ENCODE results near the gene MTR.

MTR gene

GRCh38 chr1:236810018-236810417 lies 14.9 kb downstream of the MTR start:
- Histone ChIP-seq H3K36me3 (ENCODE audit: insufficient read depth, insufficient read length, low read length) (peaks cover 63% of the 10 kb centered on the region), H3K4me3 (ENCODE audit: insufficient read length, low read depth) (no peak overlapping the region), H3K4me1 (ENCODE audit: insufficient read depth, insufficient read length) (no peaks in the 10 kb centered on the region), H3K27me3 (ENCODE audit: insufficient read depth, insufficient read length) (no peaks in the 10 kb centered on the region), H3K9ac (ENCODE audit: insufficient read length, low read depth) (no peak overlapping the region), H3K9me3 (ENCODE audit: insufficient read depth, low read length) (no peaks in the 10 kb centered on the region)
- TF ChIP-seq ZNF274 (IDR thresholded peaks at IDR 0.05; ENCODE audit: low read depth, low read length) (no peak), YY1 (IDR thresholded peaks at IDR 0.05; ENCODE audit: insufficient read depth, insufficient read length) (no peak), SUZ12 (IDR thresholded peaks at IDR 0.05; ENCODE audit: extremely low read depth, insufficient read depth, insufficient read length) (no peak)
- no peak for DNase-seq (ENCODE audit: low read depth, low spot score)

- Histone ChIP-seq H3K4me1 (ENCODE audit: insufficient read depth, insufficient read length) (no peaks in the 10 kb centered on the region), H3K4me3 (ENCODE audit: insufficient read length, low read depth) (no peak overlapping the region), H3K27me3 (ENCODE audit: insufficient read depth, insufficient read length) (no peaks in the 10 kb centered on the region), H3K9ac (ENCODE audit: insufficient read length, low read depth) (no peak overlapping the region), H3K9me3 (ENCODE audit: insufficient read depth, low read length) (no peaks in the 10 kb centered on the region), H3K36me3 (ENCODE audit: insufficient read depth, insufficient read length, low read length) (peaks cover 74% of the 10 kb centered on the region)
- no peak for DNase-seq (ENCODE audit: low read depth, low spot score)
- TF ChIP-seq YY1 (IDR thresholded peaks at IDR 0.05; ENCODE audit: insufficient read depth, insufficient read length): no peak
- no peak for TF ChIP-seq ZNF274 (IDR thresholded peaks at IDR 0.05; ENCODE audit: low read depth, low read length)
- TF ChIP-seq SUZ12 (IDR thresholded peaks at IDR 0.05; ENCODE audit: extremely low read depth, insufficient read depth, insufficient read length): no peak
These were observed 17.4 kb downstream of the MTR start for GRCh38 chr1:236812334-236813030.

- DNase-seq (ENCODE audit: low read depth, low spot score): no peak
- Histone ChIP-seq H3K9ac (ENCODE audit: insufficient read length, low read depth) (no peak overlapping the region), H3K9me3 (ENCODE audit: insufficient read depth, low read length) (no peaks in the 10 kb centered on the region), H3K4me3 (ENCODE audit: insufficient read length, low read depth) (no peak overlapping the region), H3K4me1 (ENCODE audit: insufficient read depth, insufficient read length) (no peaks in the 10 kb centered on the region), H3K27me3 (ENCODE audit: insufficient read depth, insufficient read length) (no peaks in the 10 kb centered on the region), H3K36me3 (ENCODE audit: insufficient read depth, insufficient read length, low read length) (peaks cover 77% of the 10 kb centered on the region)
- TF ChIP-seq ZNF274 (IDR thresholded peaks at IDR 0.05; ENCODE audit: low read depth, low read length) (no peak), SUZ12 (IDR thresholded peaks at IDR 0.05; ENCODE audit: extremely low read depth, insufficient read depth, insufficient read length) (no peak), YY1 (IDR thresholded peaks at IDR 0.05; ENCODE audit: insufficient read depth, insufficient read length) (no peak)
These were observed 20.8 kb downstream of the MTR start for GRCh38 chr1:236815941-236816340.

- Histone ChIP-seq H3K4me3 (ENCODE audit: insufficient read length, low read depth) (no peak overlapping the region), H3K4me1 (ENCODE audit: insufficient read depth, insufficient read length) (no peaks in the 10 kb centered on the region), H3K36me3 (ENCODE audit: insufficient read depth, insufficient read length, low read length) (peaks cover 65% of the 10 kb centered on the region), H3K9me3 (ENCODE audit: insufficient read depth, low read length) (no peaks in the 10 kb centered on the region), H3K9ac (ENCODE audit: insufficient read length, low read depth) (no peak overlapping the region), H3K27me3 (ENCODE audit: insufficient read depth, insufficient read length) (no peaks in the 10 kb centered on the region)
- DNase-seq (ENCODE audit: low read depth, low spot score): no peak
- TF ChIP-seq ZNF274 (IDR thresholded peaks at IDR 0.05; ENCODE audit: low read depth, low read length) (no peak), YY1 (IDR thresholded peaks at IDR 0.05; ENCODE audit: insufficient read depth, insufficient read length) (no peak), SUZ12 (IDR thresholded peaks at IDR 0.05; ENCODE audit: extremely low read depth, insufficient read depth, insufficient read length) (no peak)
These were observed 24.8 kb downstream of the MTR start for GRCh38 chr1:236819856-236820255.

GRCh38 chr1:236821091-236821627 lies 26.1 kb downstream of the MTR start:
- Histone ChIP-seq H3K9me3 (ENCODE audit: insufficient read depth, low read length) (no peaks in the 10 kb centered on the region), H3K4me1 (ENCODE audit: insufficient read depth, insufficient read length) (no peaks in the 10 kb centered on the region), H3K27me3 (ENCODE audit: insufficient read depth, insufficient read length) (no peaks in the 10 kb centered on the region), H3K9ac (ENCODE audit: insufficient read length, low read depth) (no peak overlapping the region), H3K36me3 (ENCODE audit: insufficient read depth, insufficient read length, low read length) (peaks cover 58% of the 10 kb centered on the region), H3K4me3 (ENCODE audit: insufficient read length, low read depth) (no peak overlapping the region)
- TF ChIP-seq YY1 (IDR thresholded peaks at IDR 0.05; ENCODE audit: insufficient read depth, insufficient read length): no peak
- DNase-seq (ENCODE audit: low read depth, low spot score): no peak

- H3K27me3 ChIP-seq (ENCODE audit: insufficient read depth, insufficient read length): no peaks in the 10 kb centered on the region
- TF ChIP-seq SUZ12 (IDR thresholded peaks at IDR 0.05; ENCODE audit: extremely low read depth, insufficient read depth, insufficient read length): no peak
- no peak for TF ChIP-seq YY1 (IDR thresholded peaks at IDR 0.05; ENCODE audit: insufficient read depth, insufficient read length)
- no peak for TF ChIP-seq ZNF274 (IDR thresholded peaks at IDR 0.05; ENCODE audit: low read depth, low read length)
- H3K9me3 ChIP-seq (ENCODE audit: insufficient read depth, low read length): no peaks in the 10 kb centered on the region
- no peak for DNase-seq (ENCODE audit: low read depth, low spot score)
- H3K4me3 ChIP-seq (ENCODE audit: insufficient read length, low read depth): no peak overlapping the region
- H3K4me1 ChIP-seq (ENCODE audit: insufficient read depth, insufficient read length): no peaks in the 10 kb centered on the region
- peaks cover 50% of the 10 kb centered on the region for H3K36me3 ChIP-seq (ENCODE audit: insufficient read depth, insufficient read length, low read length)
- H3K9ac ChIP-seq (ENCODE audit: insufficient read length, low read depth): no peak overlapping the region
These were observed 28.5 kb downstream of the MTR start for GRCh38 chr1:236823559-236823958.

GRCh38 chr1:236829085-236829484 lies 34.0 kb downstream of the MTR start:
- H3K9me3 ChIP-seq (ENCODE audit: insufficient read depth, low read length): no peaks in the 10 kb centered on the region
- no peak overlapping the region for H3K4me3 ChIP-seq (ENCODE audit: insufficient read length, low read depth)
- no peak overlapping the region for H3K9ac ChIP-seq (ENCODE audit: insufficient read length, low read depth)
- TF ChIP-seq SUZ12 (IDR thresholded peaks at IDR 0.05; ENCODE audit: extremely low read depth, insufficient read depth, insufficient read length) (no peak), ZNF274 (IDR thresholded peaks at IDR 0.05; ENCODE audit: low read depth, low read length) (no peak), YY1 (IDR thresholded peaks at IDR 0.05; ENCODE audit: insufficient read depth, insufficient read length) (no peak)
- no peaks in the 10 kb centered on the region for H3K4me1 ChIP-seq (ENCODE audit: insufficient read depth, insufficient read length)
- no peaks in the 10 kb centered on the region for H3K27me3 ChIP-seq (ENCODE audit: insufficient read depth, insufficient read length)
- peaks cover 63% of the 10 kb centered on the region for H3K36me3 ChIP-seq (ENCODE audit: insufficient read depth, insufficient read length, low read length)
- DNase-seq (ENCODE audit: low read depth, low spot score): no peak
